HEK293 (cell line): ENCODE measurements around the gene GPR21.

Source experiments
- TCF7L2 ChIP-seq: IDR thresholded peaks from 2 replicates; pipeline ENCODE4 v1.6.1; 2011; ENCODE audit warnings: low read depth, mild to moderate bottlenecking, inconsistent platforms, low read length, moderate library complexity, borderline replicate concordance
- ZBTB20 ChIP-seq: fragments of 450-650 bp; formaldehyde crosslinking; IDR thresholded peaks from 2 replicates; pipeline ENCODE4 v1.5.1; 2016; ENCODE audit warnings: missing biosample characterization, missing genetic modification characterization
- ZNF140 ChIP-seq: fragments of 450-650 bp; formaldehyde crosslinking; IDR thresholded peaks from 2 replicates; pipeline ENCODE4 v1.5.1; 2016; ENCODE audit warnings: missing biosample characterization, missing genetic modification characterization
- ZNF426 ChIP-seq: fragments of 450-650 bp; formaldehyde crosslinking; IDR thresholded peaks from 2 replicates; pipeline ENCODE4 v1.5.1; 2017; ENCODE audit warnings: missing biosample characterization, missing genetic modification characterization, mild to moderate bottlenecking, inconsistent platforms, moderate library complexity
- ZNF571 ChIP-seq: fragments of 450-650 bp; formaldehyde crosslinking; IDR thresholded peaks from 2 replicates; pipeline ENCODE4 v1.5.0; 2017; ENCODE audit warnings: missing biosample characterization, missing genetic modification characterization
- ZSCAN30 ChIP-seq: fragments of 450-650 bp; IDR thresholded peaks from 2 replicates; pipeline ENCODE4 v1.5.1; 2018; ENCODE audit warnings: missing biosample characterization, mild to moderate bottlenecking, missing genetic modification characterization, moderate library complexity
- TF ChIP-seq, protein P1 (sequence below): fragments of 450-650 bp; formaldehyde crosslinking; IDR thresholded peaks from 2 replicates; pipeline ENCODE4 v1.5.1; 2016; ENCODE audit warnings: missing biosample characterization, missing genetic modification characterization
- TF ChIP-seq, protein P2 (sequence below): fragments of 450-650 bp; formaldehyde crosslinking; IDR thresholded peaks from 2 replicates; pipeline ENCODE4 v1.5.1; 2016; ENCODE audit warnings: missing biosample characterization, missing genetic modification characterization, low read depth

GRCh38 chr9:122986010-122986409 lies 47.5 kb upstream of the GPR21 start:
- TF ChIP-seq ZBTB20 (tag by site-specific recombination) = no peak
- no peak for TF ChIP-seq ZNF140 (tag by site-specific recombination)
- TF ChIP-seq, protein P1, sequence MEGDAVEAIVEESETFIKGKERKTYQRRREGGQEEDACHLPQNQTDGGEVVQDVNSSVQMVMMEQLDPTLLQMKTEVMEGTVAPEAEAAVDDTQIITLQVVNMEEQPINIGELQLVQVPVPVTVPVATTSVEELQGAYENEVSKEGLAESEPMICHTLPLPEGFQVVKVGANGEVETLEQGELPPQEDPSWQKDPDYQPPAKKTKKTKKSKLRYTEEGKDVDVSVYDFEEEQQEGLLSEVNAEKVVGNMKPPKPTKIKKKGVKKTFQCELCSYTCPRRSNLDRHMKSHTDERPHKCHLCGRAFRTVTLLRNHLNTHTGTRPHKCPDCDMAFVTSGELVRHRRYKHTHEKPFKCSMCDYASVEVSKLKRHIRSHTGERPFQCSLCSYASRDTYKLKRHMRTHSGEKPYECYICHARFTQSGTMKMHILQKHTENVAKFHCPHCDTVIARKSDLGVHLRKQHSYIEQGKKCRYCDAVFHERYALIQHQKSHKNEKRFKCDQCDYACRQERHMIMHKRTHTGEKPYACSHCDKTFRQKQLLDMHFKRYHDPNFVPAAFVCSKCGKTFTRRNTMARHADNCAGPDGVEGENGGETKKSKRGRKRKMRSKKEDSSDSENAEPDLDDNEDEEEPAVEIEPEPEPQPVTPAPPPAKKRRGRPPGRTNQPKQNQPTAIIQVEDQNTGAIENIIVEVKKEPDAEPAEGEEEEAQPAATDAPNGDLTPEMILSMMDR (tag by site-specific recombination) = no peak
- TF ChIP-seq ZNF426 = no peak
- TF ChIP-seq, protein P2, sequence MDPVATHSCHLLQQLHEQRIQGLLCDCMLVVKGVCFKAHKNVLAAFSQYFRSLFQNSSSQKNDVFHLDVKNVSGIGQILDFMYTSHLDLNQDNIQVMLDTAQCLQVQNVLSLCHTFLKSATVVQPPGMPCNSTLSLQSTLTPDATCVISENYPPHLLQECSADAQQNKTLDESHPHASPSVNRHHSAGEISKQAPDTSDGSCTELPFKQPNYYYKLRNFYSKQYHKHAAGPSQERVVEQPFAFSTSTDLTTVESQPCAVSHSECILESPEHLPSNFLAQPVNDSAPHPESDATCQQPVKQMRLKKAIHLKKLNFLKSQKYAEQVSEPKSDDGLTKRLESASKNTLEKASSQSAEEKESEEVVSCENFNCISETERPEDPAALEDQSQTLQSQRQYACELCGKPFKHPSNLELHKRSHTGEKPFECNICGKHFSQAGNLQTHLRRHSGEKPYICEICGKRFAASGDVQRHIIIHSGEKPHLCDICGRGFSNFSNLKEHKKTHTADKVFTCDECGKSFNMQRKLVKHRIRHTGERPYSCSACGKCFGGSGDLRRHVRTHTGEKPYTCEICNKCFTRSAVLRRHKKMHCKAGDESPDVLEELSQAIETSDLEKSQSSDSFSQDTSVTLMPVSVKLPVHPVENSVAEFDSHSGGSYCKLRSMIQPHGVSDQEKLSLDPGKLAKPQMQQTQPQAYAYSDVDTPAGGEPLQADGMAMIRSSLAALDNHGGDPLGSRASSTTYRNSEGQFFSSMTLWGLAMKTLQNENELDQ (tag by site-specific recombination) = no peak
- no peak for TF ChIP-seq ZSCAN30 (tag by site-specific recombination)
- TF ChIP-seq ZNF571 (tag by site-specific recombination) = no peak
- no peak for TF ChIP-seq TCF7L2
